ENCODE results near the gene PLXNA1.

Gene PLXNA1

DNA sequence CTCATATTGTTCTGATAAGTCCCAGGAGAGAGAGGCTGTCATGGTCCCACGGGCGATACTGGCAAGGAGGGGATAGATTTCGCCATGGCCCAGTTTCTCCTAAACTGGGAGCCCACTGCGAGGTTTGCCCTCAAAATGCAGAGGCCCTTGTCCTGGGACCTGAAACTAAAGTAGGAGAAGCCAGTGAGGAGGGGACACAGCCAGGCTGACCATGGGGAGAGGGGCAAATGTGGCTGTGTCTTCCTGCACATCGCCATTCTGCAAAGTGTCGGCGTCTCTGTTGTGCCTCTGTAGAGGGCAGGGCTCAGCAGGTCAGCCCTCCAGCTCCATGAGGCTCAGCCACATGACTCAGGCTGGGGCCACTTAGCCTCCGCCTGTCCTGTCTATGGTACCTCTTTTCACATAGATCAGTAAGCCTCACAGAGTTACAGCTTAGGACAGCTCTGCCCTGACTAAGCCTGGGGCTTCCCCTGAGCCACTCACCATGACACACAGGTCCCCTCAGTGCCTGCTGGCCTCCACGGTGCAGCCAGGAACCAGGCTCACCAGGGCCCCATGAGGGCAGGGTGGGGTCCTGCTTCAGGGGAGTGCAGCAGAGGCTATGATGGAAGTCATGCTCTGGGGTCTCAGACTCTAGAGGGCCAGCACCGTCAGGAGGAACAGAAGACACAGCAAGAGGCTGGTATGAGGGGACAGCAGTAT, 28.6 kb upstream of the PLXNA1 start:
- no peak for DNase-seq

DNA sequence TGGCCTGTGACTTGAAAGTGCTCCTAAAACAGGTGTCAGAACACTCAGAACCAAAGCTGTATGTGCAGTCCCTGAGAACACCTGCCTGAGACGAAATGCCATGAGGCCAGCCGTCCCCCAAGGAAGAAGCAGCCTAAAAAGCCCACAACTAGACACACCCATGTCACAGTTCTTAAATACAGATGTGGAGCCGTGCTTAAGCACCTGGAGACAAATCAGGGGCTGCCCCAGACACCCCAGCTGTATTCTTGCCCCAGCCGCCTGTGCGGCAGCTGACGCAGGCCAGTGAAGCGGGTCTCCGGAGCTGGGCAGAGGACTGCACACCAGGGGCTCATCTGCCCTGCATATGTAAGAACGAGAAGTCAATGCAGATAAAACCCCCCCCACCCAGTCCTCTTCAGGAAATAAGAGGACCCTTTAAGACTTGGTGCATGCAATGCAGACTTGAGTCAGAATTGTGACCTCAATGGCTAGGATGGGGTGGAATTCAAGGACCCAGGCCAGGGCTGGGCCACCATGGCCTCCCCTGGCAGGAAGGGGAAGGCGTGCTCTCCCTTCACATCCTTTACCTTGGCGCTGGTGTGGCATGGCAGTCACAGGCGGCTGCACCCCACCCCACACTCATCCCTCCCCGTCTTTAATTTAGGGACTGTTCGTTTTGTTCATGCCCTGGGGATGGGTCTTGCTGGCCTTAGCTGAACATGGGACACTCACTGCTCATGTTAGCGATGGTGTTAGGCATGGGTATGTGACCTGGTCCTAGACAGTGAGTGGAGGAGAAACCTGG, 27.7 kb upstream of the PLXNA1 start:
- no peak for DNase-seq

DNA sequence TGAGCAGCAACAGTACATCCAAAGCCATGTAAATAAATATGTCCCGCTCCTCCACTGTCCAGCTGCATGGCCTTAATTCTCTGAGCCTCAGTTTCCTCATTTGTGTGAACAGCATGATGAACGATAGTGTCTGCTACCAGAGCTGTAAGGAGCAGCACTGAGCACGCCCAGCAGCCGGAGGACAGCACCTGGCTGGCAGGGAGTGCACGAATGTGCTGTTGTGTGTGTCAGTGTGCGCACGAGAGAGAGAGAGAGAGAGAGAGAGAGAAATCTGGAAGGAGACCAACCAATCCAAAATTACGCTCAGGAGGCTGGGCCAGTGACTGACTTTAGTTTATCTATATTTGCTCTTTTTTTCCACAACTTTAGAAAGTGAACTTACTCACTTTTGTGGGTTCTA, 26.6 kb upstream of the PLXNA1 start:
- DNase-seq, result no peak

DNA sequence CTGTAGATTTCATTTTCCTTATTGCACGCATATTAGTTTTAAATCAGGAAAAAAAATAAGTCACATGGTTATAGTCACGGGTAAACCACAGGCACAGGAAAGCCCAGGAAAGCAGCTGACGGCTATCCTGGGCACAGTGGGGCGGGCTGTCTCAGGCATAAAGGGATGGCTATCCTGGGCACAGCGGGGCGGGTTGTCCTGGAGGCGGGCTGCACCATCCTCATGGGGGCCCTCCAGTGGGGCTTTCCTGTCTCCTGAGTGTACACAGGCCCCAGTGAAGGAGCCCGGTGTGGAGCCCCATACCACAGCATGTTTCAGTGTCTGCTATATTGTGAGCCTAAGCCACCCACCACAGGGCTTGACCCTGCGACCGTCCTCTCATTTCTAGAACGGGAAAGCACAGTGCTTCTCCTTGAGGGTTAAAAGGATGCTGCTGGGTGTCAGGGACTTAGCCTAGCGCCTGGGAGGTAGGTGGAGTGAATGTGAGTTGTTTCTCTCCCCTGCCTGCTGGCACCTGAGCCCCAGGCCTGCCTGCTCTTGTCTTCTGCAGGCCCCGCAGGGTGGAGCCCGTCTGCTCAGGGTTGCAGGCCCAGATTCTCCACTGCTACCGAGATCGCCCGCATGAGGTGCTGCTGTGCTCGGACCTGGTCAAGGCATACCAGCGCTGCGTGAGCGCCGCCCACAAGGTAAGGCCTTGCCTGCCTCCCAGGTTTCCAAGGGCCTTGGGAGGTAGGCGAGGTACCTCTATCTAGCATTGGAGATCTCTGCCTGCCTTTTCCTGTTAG, 25.9 kb upstream of the PLXNA1 start:
- no peak for DNase-seq

DNA sequence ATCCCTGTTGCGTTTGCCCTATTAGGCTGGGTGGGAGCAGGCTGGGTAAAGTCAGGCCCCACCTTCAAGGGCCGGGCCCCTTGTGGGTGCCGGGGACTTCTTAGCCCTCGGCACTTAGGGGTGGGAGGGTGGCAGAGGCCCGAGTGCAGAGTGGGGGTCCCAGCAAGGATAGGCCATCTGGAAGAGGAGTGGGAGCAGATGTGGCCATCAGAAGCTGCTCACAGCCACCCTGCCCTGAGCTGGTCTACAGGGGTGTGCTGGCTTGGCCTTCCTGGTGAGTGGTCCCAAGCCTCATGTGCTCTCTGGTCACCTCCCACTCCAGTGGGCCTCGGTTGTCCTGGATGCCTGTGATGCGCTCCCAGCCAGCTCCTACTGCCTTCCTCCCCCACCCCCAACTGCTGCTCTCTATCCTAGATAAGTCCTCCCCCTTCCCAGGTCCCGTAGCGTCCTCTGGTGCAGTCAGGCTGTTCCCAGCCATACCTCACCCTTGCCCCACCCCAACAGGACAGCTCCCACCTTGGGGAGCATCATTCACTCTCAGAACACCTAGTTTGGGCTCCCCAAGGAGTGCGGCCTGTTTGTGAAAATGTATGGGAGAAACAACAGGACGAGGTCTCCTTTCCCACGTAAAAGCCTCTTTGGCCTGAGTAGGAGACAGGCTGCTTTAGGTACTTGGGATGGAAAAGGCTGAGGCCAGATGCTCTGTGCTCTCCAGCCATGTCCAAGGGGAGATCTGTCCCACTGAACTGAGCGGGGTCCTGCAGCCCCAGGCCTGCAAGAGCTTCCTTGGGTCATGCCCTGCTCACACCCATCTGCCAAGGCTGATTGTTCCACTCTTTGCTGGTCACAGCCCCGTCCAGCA, 24.9 kb upstream of the PLXNA1 start:
- DNase-seq, result no peak

DNA sequence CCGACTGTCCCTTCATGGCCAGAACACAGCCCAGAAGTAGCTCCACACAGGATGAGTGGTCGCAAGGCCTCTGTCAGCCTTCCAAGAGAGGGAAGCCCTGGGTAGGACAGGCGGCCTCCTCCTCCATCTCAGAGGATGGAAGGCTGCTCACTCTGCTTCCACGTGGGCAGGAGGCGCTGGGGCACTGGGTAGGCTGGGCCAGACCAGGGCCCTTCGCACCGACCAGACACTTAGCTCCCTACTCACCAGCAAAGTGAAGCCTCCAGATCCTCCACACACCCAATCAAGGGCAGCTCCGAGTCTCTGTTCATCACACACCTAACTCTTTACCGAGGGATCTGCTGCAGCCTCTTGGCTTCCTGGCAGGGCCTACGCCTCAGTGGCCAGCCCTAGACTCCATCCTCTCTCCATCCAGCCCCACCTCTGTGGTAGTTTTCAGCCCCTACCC, 24.3 kb upstream of the PLXNA1 start:
- no peak for DNase-seq

DNA sequence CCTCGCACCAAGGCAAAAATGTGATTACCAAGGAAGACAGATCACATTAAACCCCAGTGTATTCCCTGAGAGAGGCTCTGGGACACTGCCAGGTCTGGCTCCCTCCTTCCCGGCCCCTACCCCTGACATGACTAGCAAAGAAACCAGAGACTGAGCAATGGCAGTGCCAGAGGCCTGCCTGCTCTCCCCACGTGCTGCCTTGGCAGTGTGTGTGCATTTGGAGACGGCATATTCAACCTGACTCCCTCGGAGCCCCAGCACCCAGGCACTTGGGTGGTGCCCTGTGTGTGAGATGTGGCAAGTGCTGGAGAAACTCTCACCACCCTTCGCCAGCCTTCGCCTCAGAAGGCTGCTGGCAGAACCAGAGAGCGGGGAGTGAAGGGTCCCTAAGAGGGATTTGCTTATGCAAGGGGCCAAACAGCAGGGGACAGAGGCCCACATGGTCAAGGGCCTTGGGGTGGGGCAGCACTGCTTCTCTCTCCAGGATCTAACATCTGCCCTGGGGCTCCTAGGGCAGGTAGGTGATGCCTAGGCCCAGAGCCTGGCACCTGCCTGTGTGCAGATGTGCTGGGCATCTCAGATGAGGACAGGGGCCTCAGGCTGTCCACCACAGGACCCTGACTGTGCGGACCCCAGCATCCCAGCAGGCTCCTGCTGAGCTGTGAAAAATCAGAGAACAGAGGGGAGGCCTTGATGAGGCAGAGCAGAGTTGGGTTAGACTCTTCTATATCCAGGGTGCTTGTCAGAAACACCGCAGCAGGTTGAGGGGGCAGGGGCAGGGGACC, 23.6 kb upstream of the PLXNA1 start:
- DNase-seq, result no peak

DNA sequence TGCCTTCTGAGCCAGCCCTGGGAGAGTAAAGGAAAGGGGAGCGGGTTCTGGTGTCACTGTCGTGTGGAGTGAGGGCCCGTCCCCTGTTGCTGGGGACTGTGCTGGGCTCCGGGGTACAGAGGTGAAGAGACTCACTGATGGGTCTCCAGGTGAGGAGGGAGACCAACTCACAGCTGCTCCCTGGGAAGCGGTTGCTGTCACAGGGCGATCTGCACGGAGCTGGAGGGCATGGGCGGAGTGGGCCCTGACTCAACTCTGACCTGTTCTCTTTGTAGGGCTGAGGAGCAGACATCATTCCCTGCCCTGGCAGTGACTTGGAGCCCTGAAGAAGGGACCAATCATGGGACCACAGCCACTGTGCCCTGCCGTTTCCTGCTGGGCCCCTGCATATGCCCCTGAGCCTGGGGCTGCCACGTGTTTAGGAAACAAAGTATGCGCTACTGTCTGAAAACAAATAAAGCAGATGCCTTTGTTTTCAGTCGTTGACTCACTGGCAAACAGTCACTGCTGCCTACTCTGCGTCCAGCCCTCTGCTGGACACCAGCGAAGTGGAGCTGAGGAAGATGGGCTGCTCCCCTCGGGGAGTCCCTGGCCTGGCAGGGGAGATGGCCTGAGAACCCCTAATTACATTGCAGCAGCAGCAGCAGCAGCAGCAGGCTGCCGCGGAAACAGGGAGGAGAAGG, 22.9 kb upstream of the PLXNA1 start:
- DNase-seq, result no peak

DNA sequence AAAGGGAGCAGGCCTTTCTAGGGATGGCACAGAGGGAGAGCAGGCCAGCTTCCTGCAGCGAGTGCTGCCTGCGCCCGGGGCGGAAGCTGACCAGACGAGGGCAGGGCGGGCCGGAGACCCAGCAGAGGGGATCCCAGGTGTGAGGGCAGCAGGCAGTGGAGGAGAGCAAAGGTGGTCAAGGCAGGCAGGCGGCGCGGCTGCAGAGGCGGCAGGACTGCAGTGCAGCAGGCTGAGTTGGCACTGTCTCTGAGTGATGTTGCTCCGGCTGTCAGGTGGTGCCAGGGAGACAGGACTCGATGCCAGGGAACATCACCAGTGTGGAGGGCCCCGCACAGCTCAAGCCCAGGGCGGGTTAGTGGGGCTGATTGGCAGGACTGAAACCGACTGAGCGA, 22.3 kb upstream of the PLXNA1 start:
- no peak for DNase-seq

DNA sequence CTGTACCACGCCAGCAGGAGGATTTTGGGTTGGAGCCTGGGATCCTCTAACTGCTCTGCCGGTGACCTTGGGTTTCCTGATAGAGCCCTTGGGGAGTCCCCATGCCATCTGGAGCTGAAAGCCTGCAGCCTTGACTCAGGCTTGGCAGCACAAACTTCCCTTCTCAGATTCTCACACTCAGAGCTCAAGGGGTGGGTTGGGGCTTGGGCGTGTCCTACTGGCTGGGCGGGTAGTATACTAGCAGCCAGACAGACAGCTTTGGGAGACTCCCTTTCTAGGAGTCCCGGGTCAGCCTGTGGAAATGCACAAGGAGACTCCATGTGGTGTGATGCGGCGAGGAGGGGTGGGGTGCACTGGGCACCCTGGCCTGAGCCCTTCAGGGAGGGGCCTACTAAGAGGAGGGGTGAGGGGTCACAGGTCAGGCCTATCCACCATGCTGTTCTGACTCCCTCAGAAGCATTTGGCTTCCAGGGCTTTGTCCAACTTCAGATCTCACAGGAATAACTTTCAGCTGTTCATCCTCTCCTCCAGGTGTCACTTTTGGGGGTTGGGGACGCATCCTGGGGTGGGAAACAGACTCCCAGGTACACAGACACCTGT, 21.6 kb upstream of the PLXNA1 start:
- DNase-seq, result no peak

DNA sequence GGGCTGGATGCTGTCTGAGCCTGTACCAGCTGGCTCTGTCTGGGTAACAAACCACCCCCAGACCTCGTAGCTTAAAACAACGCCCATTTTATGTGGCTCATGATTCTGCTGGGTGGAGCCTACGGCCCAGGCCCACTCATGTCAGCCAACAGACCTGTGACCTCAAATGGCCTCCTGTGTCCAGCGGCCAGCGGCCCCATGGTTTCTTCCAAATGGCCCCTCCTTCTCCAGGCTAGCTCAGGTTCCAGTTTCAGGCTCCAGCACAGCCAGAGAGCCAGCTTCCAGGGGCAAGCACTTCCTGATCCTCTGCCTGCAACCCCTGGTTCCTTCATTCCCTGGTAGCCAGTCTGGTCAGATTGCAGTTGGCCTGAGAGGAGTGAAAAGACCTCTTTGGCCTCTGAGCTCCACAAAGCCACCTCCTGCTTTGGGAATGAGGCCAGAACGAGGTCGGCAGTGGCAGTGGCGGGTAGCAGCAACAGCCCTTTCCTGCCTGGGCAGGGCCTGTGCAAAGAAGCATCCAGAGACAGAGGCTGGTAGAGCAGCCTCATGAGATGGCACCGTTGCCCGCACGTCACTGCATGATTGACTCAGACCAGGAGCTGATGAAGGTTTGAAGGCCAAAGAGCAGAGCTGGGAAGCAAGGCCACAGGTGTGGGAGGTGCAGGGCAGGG, 21.0 kb upstream of the PLXNA1 start:
- DNase-seq, result no peak

DNA sequence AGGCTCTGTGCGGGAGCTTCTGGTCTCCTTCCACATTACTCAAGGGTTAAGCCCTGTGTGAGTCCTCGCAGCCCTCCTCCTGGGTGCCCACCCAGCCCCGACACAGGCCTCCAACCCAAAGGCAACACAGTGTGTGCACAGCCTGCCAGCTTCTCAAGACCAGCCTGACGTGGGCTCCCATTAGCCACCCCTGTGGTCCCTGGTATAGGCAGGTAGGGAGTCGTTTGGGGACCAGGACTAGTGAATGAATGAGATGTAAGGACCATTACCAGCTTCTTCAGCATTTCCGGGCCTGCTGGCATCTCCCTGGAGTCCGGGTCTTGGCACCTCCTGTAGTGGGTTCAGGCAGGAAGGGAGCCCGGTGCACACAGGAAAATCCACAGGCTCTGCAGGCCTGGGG, 20.2 kb upstream of the PLXNA1 start:
- no peak for DNase-seq

DNA sequence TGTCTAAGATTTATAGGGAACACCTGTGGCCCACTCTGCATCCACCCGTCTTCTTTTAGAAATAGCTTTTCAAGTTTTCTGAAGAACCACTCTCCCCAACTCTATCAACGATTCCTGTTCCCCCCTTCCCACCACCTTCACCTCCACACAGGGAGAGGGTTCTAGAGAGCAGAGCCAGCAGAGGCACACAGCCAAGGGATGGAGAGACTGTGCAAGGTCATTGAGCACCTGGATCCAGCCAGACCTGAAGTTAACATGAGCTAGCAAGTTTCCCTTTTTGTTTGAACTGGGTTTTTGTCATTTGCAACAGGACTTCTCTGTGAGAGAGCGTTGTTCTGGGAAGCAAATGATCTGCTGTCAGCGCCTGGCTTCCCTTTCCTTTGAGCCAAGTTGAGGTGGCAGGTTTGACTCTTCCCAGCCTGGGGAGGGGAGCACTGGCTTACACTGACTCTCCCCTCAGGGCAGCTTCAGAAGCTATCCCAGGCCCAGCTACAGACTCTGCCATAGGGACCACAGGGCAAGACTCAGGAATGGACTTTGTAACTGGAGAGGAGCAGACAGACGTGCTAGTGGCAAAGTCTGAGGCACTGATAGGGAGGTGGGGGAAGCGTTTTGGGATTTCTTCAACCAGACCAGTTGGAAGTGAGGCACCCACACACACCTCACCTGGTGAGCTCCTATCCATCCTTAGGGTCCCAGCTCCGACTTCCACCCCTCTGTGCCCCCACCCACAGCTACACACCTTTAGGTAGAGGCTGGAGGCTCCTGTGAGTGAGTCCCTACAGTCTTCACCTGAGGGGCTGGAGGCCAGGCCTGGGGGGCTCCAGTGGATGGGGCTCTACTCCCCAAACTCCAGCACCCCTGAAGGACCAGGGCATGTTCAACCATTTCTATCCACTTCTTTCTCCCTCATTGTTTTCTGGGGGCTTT, 19.4 kb upstream of the PLXNA1 start:
- DNase-seq, result no peak

DNA sequence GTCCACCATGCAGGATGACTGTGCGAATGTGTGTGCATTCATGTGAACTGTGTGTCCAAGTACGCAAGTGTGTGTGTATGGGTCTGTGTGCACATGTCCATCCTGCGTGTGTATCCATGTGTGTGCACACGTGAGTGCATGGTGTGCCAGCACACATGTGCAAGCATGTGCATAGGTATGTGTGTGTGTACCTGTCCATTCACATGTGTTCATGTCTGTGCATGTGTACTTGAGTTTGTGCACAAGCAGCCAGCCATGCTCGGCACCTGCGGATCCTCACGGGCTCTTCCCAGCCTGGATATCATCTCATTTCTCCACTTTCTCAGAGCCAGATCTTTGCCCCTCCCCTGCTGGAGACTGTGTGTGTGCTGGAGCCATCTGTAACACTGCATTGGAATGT, 18.7 kb upstream of the PLXNA1 start:
- no peak for DNase-seq

DNA sequence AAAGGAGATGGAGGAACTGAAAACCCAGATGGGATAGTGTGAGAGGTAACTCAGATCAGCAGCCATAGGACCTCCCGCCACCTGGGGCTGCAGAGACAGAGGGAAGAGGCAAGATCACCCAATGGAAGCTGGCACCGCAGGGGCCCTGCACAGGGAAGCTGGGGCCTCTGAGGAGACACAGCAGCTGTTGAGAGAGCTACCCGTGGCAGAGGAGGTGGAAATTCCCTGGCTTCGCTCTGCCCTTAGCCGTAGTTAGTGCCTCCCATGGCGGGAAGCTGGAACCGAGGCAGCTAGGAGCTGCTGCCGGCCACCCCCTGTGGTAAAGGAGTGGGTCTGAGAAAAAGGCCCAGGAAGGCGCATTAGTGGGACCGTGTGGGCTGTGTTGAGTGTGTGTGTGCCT, 18.0 kb upstream of the PLXNA1 start:
- DNase-seq, result no peak

DNA sequence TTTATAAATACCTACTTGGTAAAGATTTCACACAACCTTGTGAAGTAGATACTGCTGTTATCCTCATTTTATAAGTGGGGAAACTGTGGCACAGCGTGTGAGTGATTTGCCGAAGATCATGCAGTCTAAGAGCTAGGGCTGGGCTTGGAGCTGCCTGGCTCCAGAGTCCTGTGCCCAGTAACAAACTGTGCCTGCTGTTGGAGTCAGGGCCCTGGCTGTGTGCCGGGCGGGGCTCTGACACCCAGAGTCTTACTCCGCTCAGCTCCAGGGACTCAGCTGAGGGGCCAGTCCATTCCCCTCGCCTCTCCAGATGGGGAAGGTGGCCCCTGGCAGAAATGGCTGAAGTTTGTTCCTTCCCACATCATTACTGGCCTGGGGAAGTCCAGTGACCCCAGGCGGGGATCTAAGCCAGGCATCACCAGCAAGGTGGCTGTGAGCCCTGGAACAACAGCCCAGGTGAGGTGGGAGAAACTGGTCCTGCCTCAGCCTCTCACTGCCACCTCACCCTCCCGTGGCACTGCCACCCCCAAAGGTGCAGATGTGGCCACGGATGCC, 17.3 kb upstream of the PLXNA1 start:
- DNase-seq, result no peak

DNA sequence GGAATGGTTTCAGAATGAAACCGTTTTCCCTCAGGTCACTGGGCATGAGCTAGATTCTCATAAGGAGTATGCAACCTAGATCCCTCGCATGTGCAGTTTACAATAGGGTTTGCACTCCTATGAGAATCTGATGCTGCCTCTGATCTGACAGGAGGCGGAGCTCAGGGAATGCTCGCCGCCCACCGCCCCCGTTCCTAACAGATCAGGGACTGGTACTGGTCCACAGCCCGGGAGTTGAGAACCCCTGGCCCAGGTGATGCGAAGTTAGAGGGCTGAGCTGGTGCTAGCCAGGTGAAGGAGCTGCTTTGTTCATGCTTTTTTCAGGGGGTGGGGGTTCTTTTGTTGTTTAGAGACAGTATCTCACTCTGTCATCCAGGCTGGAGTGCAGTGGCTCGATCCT, 15.5 kb upstream of the PLXNA1 start:
- DNase-seq, result no peak
